SH-SY5Y (cell line): ENCODE results near the gene DOCK9.

Experiments used
- GATA2 ChIP-seq: IDR thresholded peaks from 2 replicates; pipeline ENCODE4 v1.6.1; 2011; ENCODE audit warnings: mild to moderate bottlenecking, low read depth, low read length
- GATA3 ChIP-seq: IDR thresholded peaks from 2 replicates; pipeline ENCODE4 v1.6.1; 2011; ENCODE audit warnings: low read depth, mild to moderate bottlenecking, low read length, moderate library complexity

- TF ChIP-seq GATA3 = no peak
- no peak for TF ChIP-seq GATA2
These were observed 81.6 kb downstream of the DOCK9 start for GRCh38 chr13:98896083-98896867.
